HFFc6 (cell line): ENCODE measurements around the gene SLC26A11. TPM values are rescaled to one million over a fixed set of nuclear protein-coding genes. Genes with fewer than 3 reads are reported as not detected.

ENCODE experiments used
- DNase-seq: peaks from one replicate; pipeline ENCODE4 v3.0.0-alpha.2; 2018
- H3K27ac Mint-ChIP-seq: 2 replicates; pipeline ENCODE4 v1.8.0; 2020; ENCODE audit warnings: mild to moderate bottlenecking, mixed read lengths
- H3K27me3 Mint-ChIP-seq: 2 replicates; pipeline ENCODE4 v1.8.0; 2021; ENCODE audit warnings: mild to moderate bottlenecking, moderate library complexity, mixed read lengths; ENCODE audit not compliant: insufficient read depth
- H3K36me3 Mint-ChIP-seq: 2 replicates; pipeline ENCODE4 v1.8.0; 2021; ENCODE audit warnings: low read depth, mixed read lengths
- H3K4me1 Mint-ChIP-seq: 2 replicates; pipeline ENCODE4 v1.8.0; 2020; ENCODE audit warnings: low read depth, mixed read lengths
- H3K4me3 Mint-ChIP-seq: 2 replicates; pipeline ENCODE4 v1.8.0; 2020; ENCODE audit warnings: mild to moderate bottlenecking, moderate library complexity, mixed read lengths
- H3K9me3 Mint-ChIP-seq: 2 replicates; pipeline ENCODE4 v1.8.0; 2020; ENCODE audit warnings: mild to moderate bottlenecking, mixed read lengths
- CTCF ChIP-seq: fragments of 200-600 bp; sonication (generic); IDR thresholded peaks from 2 replicates; pipeline ENCODE4 v1.5.0; 2021; ENCODE audit warnings: antibody characterized with exemption, mild to moderate bottlenecking
- total RNA-seq, 6 experiments: library from RNA; stranded (reverse); fragmentation: NEBNext Ultra II Directional; extraction: Animal tissue kit (Norgen Biotek cat#: 25700); gene quantifications; 2 replicates in 1 of 6; 3 replicates in 5 of 6; pipeline ENCODE4 v1.2.3, GENCODE V29; 2021

The SLC26A11 gene
- total RNA-seq, 6 experiments from 2014 or later, result 11.4 to 13.6 (median 12.5) TPM

- no peak for DNase-seq
- Mint-ChIP-seq H3K27me3 (no peaks in the 10 kb centered on the region; the same call in 1 of the 2 replicates), H3K4me3 (no peak overlapping the region), H3K9me3 (no peaks in the 10 kb centered on the region), H3K4me1 (no peaks in the 10 kb centered on the region), H3K27ac (no peak overlapping the region), H3K36me3 (peaks cover 14% of the 10 kb centered on the region)
- TF ChIP-seq CTCF, result no peak
Observed at GRCh38 chr17:80277751-80278671, 57.8 kb downstream of the SLC26A11 start.

- Mint-ChIP-seq H3K4me3 (no peak overlapping the region), H3K27ac (no peak overlapping the region), H3K27me3 (no peaks in the 10 kb centered on the region; the same call in none of the 2 replicates), H3K4me1 (no peaks in the 10 kb centered on the region), H3K9me3 (no peaks in the 10 kb centered on the region), H3K36me3 (peaks cover 10% of the 10 kb centered on the region)
- DNase-seq, result no peak
- no peak for TF ChIP-seq CTCF
Observed at GRCh38 chr17:80279895-80280294, 59.7 kb downstream of the SLC26A11 start.

- no peak overlapping the region for H3K27ac Mint-ChIP-seq
Observed at GRCh38 chr17:80281516-80281915, 61.3 kb downstream of the SLC26A11 start.

GRCh38 chr17:80283116-80283852, 63.1 kb downstream of the SLC26A11 start:
- DNase-seq, result no peak
- H3K4me3 Mint-ChIP-seq, result no peak overlapping the region
- no peaks in the 10 kb centered on the region; the same call in 1 of the 2 replicates for H3K27me3 Mint-ChIP-seq

More at GRCh38 chr17:80281516-80281915, 61.3 kb downstream of the SLC26A11 start:
- no peaks in the 10 kb centered on the region for H3K9me3 Mint-ChIP-seq
- DNase-seq, result no peak
- TF ChIP-seq CTCF, result no peak
- H3K27me3 Mint-ChIP-seq, result no peaks in the 10 kb centered on the region; the same call in 1 of the 2 replicates
- peaks cover 6% of the 10 kb centered on the region for H3K36me3 Mint-ChIP-seq
- no peak overlapping the region for H3K4me3 Mint-ChIP-seq
- no peaks in the 10 kb centered on the region for H3K4me1 Mint-ChIP-seq

More at GRCh38 chr17:80283116-80283852, 63.1 kb downstream of the SLC26A11 start:
- H3K36me3 Mint-ChIP-seq, result peaks cover 10% of the 10 kb centered on the region
- H3K27ac Mint-ChIP-seq, result no peak overlapping the region
- no peak for TF ChIP-seq CTCF
- no peaks in the 10 kb centered on the region for H3K4me1 Mint-ChIP-seq
- H3K9me3 Mint-ChIP-seq, result no peaks in the 10 kb centered on the region
